Breast epithelium (tissue), 3 donors: Measurements from ENCODE around the gene ANAPC2.

Experiments used
- CTCF ChIP-seq, 3 donors: fragments of 450-650 bp; IDR thresholded peaks; one replicate each; pipeline ENCODE4 v1.5.1; 2016 to 2017; ENCODE audit warnings: antibody characterized with exemption in 3 of 3, mild to moderate bottlenecking in 3 of 3, moderate library complexity in 3 of 3
- POLR2A ChIP-seq: fragments of 450-650 bp; IDR thresholded peaks from one replicate; pipeline ENCODE4 v1.6.1; 2016; ENCODE audit warnings: antibody characterized with exemption, mild to moderate bottlenecking, moderate library complexity
- POLR2AphosphoS5 ChIP-seq, 3 donors: sonication (generic); formaldehyde crosslinking; IDR thresholded peaks; one replicate each; pipeline ENCODE4 v1.6.1; 2017; ENCODE audit warnings: antibody characterized with exemption in 3 of 3

GRCh38 chr9:137149942-137150616, 38.3 kb downstream of the ANAPC2 start:
- TF ChIP-seq POLR2A (no peak), CTCF (IDR thresholded peaks at IDR 0.05) (no peak), POLR2AphosphoS5 (IDR thresholded peaks at IDR 0.05) (no peak)
